Aorta (tissue), 5 donors: ENCODE data around the gene PTTG1IP. TPM values are rescaled to one million over a fixed set of nuclear protein-coding genes. Genes with fewer than 3 reads are reported as not detected.

ENCODE experiments used
- ATAC-seq: fragments of 200-7000 bp; cut with Tn5 transposase; one replicate; pipeline ENCODE4 v1.9.1; 2022; ENCODE audit warnings: moderate library complexity; ENCODE audit not compliant: low FRiP score
- DNase-seq, 2 donors: peaks; one replicate each; pipeline ENCODE4 v3.0.0-alpha.2; 2020
- H3K27ac ChIP-seq, 2 donors: one replicate each; pipeline ENCODE4 v1.5.1; 2013; ENCODE audit warnings: low read length in 2 of 2, mild to moderate bottlenecking in 2 of 2, moderate library complexity in 2 of 2, control low read depth in 1 of 2, inconsistent platforms in 1 of 2, low read depth in 1 of 2
- H3K27me3 ChIP-seq, 2 donors: one replicate each; pipeline ENCODE4 v1.6.1; 2013; ENCODE audit warnings: control low read depth in 1 of 2, low read length in 1 of 2, mild to moderate bottlenecking in 1 of 2, moderate library complexity in 1 of 2; ENCODE audit not compliant: insufficient read depth in 2 of 2, control insufficient read depth in 1 of 2
- H3K36me3 ChIP-seq, 2 donors: one replicate each; pipeline ENCODE4 v1.6.1; 2013; ENCODE audit warnings: control low read depth in 1 of 2, low read length in 1 of 2, mild to moderate bottlenecking in 1 of 2; ENCODE audit not compliant: insufficient read depth in 2 of 2, control insufficient read depth in 1 of 2
- H3K4me1 ChIP-seq, 2 donors: one replicate each; pipeline ENCODE4 v1.6.1; 2013; ENCODE audit warnings: low read length in 2 of 2, control low read depth in 1 of 2, mild to moderate bottlenecking in 1 of 2, moderate library complexity in 1 of 2; ENCODE audit not compliant: insufficient read depth in 2 of 2, control insufficient read depth in 1 of 2
- H3K4me3 ChIP-seq, 2 donors: one replicate each; pipeline ENCODE4 v1.5.1; 2013; ENCODE audit warnings: low read length in 2 of 2, control low read depth in 1 of 2, mild to moderate bottlenecking in 1 of 2
- H3K9me3 ChIP-seq: one replicate; pipeline ENCODE4 v1.6.1; 2013; ENCODE audit warnings: mild to moderate bottlenecking, low read length; ENCODE audit not compliant: control insufficient read depth
- WGBS, 2 donors: extraction: QIAGEN DNeasy Blood & Tissue Kit; methylation state at CpG; one replicate each; pipeline ENCODE4 v1.1.7; 2013; 5-methylcytosine and 5-hydroxymethylcytosine counted together
- intact Hi-C, 2 donors: fragments of 100-400 bp; cut with DNase I; formaldehyde crosslinking; loops; one replicate each; pipeline versions ENCODE4 v1.14.2 to v1.15.0; 2022
- polyA plus RNA-seq, 2 donors: library from polyadenylated mRNA; stranded (reverse); fragments of 200-250 nt; gene quantifications; one replicate each; pipeline ENCODE4 v1.2.3, GENCODE V29; 2013
- total RNA-seq, 2 donors: library from RNA; stranded (reverse); fragmentation: NEBNext Ultra II Directional; extraction: Animal tissue kit (Norgen Biotek cat#: 25700); gene quantifications; one replicate each; pipeline ENCODE4 v1.2.1, GENCODE V29; 2021
- donor health status: healthy with polysubstance abuse.
- donor health status: Bipolar disorder and iron deficiency.
- donor health status: DM: no; HTN: no; CAD: no.
- donor health status: DM: no; HTN: no; CAD: no.
- donor health status: DM: yes; HTN: yes; CAD: no.

The PTTG1IP gene
- total and polyA plus RNA-seq, 4 donors, result 103 to 271 (median 230) TPM

- H3K27me3 ChIP-seq, result no peaks in the 10 kb centered on the region
- intact Hi-C loops, result no loop called here
- DNase-seq (no peak), ATAC-seq (no peak)
- H3K36me3 ChIP-seq, result no peaks in the 10 kb centered on the region
- WGBS, 2 donors, result 93 to 94% methylated on average over 9 of the region's 9 CpGs
- no peak overlapping the region for H3K27ac ChIP-seq
- no peaks in the 10 kb centered on the region for H3K9me3 ChIP-seq
- H3K4me1 ChIP-seq, result no peaks in the 10 kb centered on the region
- H3K4me3 ChIP-seq, result no peak overlapping the region
Observed at GRCh38 chr21:44838951-44839350, 34.5 kb downstream of the PTTG1IP start.

DNA sequence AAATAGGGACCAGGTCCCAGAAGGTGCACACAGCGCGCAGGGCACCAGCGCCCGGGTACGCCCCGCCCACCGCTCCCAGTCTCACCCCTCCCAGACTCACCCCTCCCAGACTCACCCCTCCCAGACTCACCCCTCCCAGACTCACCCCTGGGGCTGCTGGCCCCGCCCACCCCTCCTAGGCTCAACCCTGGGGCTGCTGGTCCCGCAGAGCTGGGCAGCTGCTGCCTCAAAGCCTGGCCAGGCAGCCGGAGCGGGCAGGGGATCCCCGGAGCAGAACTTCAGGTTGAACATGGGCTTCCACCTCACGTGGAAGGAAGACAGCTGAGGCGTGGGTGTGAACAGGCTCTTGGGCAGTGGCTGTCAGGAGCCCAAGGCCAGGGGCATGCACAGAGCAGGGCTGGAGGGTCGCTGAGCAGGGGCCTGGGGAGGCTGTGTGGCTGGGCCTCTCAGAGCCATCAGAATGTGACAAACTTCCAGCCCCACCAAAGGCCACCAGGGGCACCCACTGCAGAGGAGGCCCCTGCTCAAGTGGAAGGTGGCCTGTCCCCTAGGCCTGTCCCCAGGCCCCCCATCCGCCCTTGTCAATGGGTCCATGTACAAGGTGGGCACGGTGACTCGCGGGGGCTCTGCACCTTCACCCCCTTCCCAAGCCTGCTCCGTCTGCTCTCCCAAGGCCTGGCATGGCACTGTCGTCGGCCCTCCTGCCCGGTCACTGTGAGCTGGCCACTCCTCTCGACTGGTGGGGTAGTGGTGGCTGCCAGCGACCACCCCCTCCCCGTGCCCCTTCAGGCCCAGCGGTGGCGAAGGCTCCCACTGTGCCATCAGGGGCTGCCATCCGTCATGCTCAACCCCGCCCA, 35.2 kb downstream of the PTTG1IP start:
- Histone ChIP-seq H3K9me3 (no peaks in the 10 kb centered on the region), H3K4me3 (no peak overlapping the region), H3K4me1 (no peaks in the 10 kb centered on the region), H3K36me3 (no peaks in the 10 kb centered on the region), H3K27ac (no peak overlapping the region), H3K27me3 (no peaks in the 10 kb centered on the region)
- DNase-seq, result peak in 1 of 2 donors; percentile 72
- intact Hi-C loops, result no loop called here
- no peak for ATAC-seq
- WGBS, 2 donors, result 84 to 91% methylated on average over 28 to 30 of the region's 30 CpGs

- H3K36me3 ChIP-seq, result no peaks in the 10 kb centered on the region
- DNase-seq (no peak), ATAC-seq (no peak)
- H3K4me3 ChIP-seq, result no peak overlapping the region
- no peaks in the 10 kb centered on the region for H3K4me1 ChIP-seq
- H3K27me3 ChIP-seq, result no peaks in the 10 kb centered on the region
- intact Hi-C loops, result no loop called here
- H3K27ac ChIP-seq, result no peak overlapping the region
- H3K9me3 ChIP-seq, result no peaks in the 10 kb centered on the region
- 90 to 95% methylated on average over 13 of the region's 13 CpGs for WGBS, 2 donors
Observed at GRCh38 chr21:44837537-44837936, 36.0 kb downstream of the PTTG1IP start.

DNA sequence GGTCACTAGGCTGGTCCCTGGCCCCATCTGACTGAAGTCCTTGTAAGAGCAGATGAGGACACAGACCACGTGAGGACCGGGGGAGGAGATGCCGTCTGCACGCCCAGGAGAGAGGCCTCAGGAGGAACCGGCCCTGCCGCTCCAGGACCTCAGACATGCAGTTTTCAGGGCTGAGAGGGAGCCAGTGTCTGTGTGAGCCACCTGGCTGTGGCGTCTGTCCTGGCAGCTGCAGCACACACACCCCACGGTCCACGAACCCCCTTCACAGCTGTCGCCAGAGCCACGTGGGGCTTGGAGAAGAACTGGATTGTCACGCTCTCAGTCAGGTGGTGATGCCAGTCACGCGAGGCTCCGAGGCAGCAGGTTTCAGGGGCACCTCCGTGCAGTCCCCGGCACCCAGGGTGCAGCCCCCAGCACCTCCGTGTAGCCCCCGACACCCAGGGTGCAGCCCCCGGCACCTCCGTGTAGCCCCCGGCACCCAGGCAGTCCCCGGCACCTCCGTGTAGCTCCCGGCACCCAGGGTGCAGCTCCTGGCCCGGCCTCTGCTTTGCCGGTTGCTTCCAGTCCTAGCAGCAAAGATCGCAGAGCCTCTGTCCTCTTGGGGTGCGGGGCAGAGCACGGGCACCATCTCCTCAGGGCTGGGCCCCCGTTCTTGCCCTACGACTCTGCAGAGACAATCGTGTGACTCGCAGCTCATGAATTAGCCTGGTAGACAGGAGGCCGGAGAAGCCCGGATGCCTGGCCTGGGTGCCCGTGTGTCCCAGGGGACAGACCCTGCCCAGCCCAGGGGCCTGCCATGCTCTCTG, 36.6 kb downstream of the PTTG1IP start:
- 72 to 76% methylated on average over 37 of the region's 37 CpGs for WGBS, 2 donors
- Histone ChIP-seq H3K4me1 (no peaks in the 10 kb centered on the region), H3K4me3 (no peak overlapping the region), H3K27me3 (no peaks in the 10 kb centered on the region), H3K36me3 (no peaks in the 10 kb centered on the region), H3K27ac (no peak overlapping the region), H3K9me3 (no peaks in the 10 kb centered on the region)
- DNase-seq (no peak), ATAC-seq (no peak)
- intact Hi-C loops, result no loop called here

DNA sequence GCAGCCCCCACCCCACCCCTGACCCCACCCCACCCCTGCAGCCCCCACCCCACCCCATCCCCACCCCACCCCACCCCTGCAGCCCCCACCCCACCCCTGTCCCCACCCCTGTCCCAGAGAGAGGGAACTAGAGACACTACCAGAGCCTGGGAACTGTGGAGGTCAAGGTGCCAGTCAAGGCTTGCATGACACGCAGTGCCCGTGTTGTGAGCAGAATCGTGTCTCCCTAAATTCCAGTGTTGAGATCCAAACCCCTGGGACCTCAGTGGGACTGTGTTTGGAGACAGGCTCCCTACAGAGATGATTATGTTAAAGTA, 37.2 kb downstream of the PTTG1IP start:
- Histone ChIP-seq H3K27ac (no peak overlapping the region), H3K36me3 (no peaks in the 10 kb centered on the region), H3K27me3 (no peaks in the 10 kb centered on the region), H3K4me1 (no peaks in the 10 kb centered on the region), H3K4me3 (no peak overlapping the region), H3K9me3 (no peaks in the 10 kb centered on the region)
- DNase-seq (no peak), ATAC-seq (no peak)
- intact Hi-C loops, result no loop called here
- WGBS, 2 donors, result 38 to 55% methylated on average over 3 of the region's 3 CpGs

- H3K27me3 ChIP-seq, result no peaks in the 10 kb centered on the region
- no peak for ATAC-seq
- no peaks in the 10 kb centered on the region for H3K36me3 ChIP-seq
- no peak overlapping the region for H3K27ac ChIP-seq
- no peaks in the 10 kb centered on the region for H3K4me1 ChIP-seq
- DNase-seq, result peak in 1 of 2 donors; percentile 30
- no peaks in the 10 kb centered on the region for H3K9me3 ChIP-seq
- H3K4me3 ChIP-seq, result no peak overlapping the region
- 77 to 80% methylated on average over 7 to 8 of the region's 8 CpGs for WGBS, 2 donors
- intact Hi-C loops, result no loop called here
Observed at GRCh38 chr21:44835647-44835973, 37.9 kb downstream of the PTTG1IP start.

DNA sequence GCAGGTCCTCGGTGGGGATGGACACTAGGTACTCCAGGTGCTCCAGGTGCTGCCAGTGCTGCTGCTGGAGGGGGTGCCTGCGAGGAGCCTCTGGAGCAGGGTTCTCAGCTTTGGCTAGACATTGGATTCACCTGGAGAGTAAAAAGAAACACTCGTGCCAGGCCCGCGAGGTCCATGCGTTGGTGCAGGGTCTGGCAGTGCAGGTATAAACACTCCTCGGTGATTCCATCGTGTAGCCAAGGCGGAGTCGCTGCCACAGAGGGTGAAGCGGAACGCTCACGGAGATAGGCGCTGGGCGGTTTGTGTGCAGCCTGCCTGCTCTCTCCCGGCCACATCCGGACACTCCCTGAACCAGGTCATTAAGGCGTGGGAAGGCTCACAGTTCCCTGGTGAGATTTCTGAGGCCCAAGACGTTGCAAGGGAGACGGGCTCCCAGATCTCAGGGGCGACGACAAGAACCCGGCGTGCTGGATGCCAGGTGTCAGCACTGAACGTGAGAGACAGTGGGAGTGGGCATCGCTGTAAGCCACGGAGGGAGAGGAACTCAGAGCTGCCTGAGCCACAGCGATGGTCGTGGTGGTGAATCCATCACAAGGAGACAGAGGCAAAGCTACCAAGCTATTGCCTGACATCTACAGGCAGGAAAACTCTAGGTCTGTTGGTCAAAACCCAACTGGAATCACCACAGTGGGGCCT, 38.4 kb downstream of the PTTG1IP start:
- intact Hi-C loops, result no loop called here
- 85 to 87% methylated on average over 29 of the region's 29 CpGs for WGBS, 2 donors
- Histone ChIP-seq H3K27ac (no peak overlapping the region), H3K4me3 (no peak overlapping the region), H3K4me1 (no peaks in the 10 kb centered on the region), H3K36me3 (no peaks in the 10 kb centered on the region), H3K27me3 (no peaks in the 10 kb centered on the region), H3K9me3 (no peaks in the 10 kb centered on the region)
- DNase-seq, result peak in 1 of 2 donors; percentile 63
- ATAC-seq, result no peak

GRCh38 chr21:44834231-44834950, 39.1 kb downstream of the PTTG1IP start:
- Histone ChIP-seq H3K27ac (no peak overlapping the region), H3K36me3 (no peaks in the 10 kb centered on the region), H3K4me1 (no peaks in the 10 kb centered on the region), H3K4me3 (no peak overlapping the region), H3K9me3 (no peaks in the 10 kb centered on the region), H3K27me3 (no peaks in the 10 kb centered on the region)
- 78 to 82% methylated on average over 26 of the region's 26 CpGs for WGBS, 2 donors
- ATAC-seq (no peak), DNase-seq (peak in 1 of 2 donors; percentile 69)
- intact Hi-C loops, result no loop called here
